Measurements from ENCODE around the gene ALG8.
"Not testable (repeated sequence)": the region's sequence is repeated elsewhere in the genome, so short reads cannot be mapped to it uniquely, and the experiment has no call there.

Gene ALG8

DNA sequence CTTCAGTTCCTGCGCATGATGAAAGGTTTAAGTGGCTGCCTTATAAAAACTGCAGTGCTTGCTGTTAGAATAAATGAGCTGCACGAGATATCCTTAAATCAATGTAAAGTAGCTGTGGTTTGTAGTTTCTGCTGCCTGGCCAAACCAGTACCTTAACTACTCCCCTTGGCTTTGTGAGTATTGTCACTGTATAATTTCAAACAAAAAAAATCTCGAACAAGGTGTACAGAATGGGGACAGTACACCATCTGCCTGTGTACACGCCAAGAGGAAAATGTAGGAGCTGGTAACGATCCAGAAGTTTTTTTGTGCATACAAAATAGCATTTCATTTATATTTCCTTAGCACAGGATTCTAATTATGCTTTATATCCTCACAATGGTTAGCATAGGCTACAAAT is 39.2 kb downstream of the ALG8 start:
- no peak for DNase-seq

DNA sequence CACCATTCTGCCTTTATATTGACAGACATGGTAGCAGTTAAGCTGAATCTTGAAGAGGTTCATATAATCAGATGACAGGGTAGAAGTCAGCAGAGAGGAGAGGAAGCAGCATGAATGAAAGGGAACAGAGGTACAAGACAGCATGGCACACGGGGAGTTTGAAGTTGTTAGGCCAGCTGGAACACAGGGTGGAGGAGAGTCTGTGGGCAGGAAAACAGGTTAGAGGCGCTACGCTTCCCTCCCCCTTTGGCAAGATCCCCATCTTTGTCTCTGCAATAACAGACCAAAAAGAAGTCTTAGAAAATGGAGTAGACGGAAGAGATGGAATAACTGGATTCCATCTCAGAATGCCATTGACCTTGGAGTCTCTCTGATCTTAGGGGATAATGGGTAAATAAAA is 39.8 kb downstream of the ALG8 start:
- no peak for DNase-seq

DNA sequence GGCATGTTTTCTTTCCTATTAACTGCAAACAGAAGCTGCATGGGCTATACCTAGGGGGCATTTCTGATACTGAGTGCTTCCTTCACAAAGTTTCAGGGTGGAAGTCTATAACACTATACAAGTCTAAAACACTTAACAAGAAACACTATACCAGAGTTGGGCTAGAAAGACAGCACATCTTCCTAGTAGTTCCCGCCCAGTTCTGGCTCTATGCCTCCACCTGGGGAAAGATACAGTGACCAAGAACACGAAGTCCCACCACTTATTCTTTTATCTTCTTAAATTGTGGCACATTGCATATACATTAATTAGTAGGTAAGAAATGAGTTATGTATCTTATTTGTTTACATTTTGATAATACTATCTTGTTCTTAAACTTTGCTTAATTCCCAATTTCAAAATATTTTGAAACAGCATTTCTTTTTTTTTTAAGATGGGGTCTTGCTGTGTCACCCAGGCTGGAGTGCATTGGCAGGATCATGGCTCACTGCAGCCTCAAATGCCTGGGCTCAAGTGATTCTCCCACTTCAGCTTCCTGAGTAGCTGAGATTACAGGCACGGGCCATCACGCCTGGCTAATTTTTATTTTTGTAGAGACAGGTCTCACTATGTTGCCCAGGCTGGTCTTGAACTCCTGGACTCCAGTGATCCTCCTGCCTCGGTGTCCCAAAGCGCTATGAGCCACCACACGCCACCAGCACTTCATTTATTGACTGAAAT is 41.6 kb downstream of the ALG8 start:
- no peak for DNase-seq

DNA sequence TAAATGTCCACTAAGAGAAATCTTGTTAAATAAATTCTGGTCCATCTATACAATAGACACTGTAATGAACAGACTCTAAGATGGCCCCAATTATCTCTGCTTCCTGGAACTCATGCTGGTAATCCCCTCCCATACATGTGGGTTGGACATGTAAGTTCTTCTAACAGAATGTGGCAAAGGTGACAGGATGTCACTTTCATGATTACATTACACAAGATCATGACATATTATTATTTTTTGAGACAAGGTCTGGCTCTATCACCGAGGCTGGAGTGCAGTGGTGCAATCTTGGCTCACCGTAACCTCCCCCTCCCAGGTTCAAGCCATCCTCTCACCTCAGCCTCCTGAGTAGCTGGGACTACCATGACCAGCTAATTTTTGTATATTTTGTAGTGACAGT is 45.2 kb downstream of the ALG8 start:
- DNase-seq: peak in 2 of 4 experiments; percentile 7 to 26

DNA sequence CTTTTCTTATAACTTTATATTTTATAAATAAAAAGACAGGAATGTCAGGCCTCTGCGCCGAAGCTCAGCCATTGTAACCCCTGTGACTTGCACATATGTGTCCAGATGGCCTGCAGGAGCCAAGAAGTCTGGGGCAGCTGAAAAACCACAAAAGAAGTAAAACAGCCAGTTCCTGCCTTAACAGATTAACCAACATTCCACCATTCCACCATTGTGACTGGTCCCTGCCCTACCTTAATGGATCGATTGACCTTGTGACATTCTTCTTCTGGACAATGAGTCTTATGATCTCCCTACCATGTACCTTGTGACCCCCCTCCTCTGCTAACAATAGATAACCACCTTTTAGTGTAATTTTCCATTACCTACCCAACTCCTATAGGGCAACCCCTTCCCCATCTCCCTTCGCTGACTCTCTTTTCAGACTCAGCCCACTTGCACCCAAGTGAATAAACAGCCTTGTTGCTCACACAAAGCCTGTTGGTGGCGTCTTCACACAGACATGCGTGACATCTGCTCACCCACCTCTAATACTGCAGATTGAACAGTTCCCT is 52.8 kb downstream of the ALG8 start:
- not testable (repeated sequence) for DNase-seq

DNA sequence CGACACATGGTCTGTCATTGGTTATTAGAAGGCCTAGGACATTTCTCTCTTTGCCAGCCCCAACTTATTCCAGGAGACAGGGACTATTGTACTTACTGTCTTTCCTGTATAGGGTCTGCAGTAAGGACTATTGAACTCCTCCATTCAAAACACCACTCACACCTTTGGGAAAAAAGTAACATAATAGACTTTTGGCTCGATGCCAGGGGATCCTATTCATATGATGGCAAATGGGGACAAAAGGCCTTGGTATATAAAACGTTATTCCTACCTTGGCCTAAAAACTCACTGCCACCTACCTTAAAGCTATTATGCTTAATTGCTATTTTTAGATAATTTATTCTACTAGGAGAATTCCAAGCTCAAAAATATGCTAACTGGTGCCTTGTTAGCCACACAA is 53.5 kb downstream of the ALG8 start:
- DNase-seq: no peak

DNA sequence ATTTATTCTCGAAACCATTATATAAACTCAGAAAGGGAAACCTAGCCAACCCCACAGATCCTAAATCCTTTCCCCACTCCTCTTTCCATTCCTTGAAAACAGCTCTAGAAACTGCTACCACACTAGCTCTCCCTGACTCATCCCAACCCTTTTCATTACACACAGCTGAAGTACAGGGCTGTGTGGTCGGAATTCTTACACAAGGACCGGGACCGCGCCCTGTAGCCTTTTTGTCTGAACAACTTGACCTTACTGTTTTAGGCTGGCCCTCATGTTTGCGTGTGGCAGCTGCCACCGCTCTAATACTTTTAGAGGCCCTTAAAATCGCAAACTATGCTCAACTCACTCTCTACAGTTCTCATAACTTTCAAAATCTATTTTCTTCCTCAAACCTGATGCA is 54.9 kb downstream of the ALG8 start:
- not testable (repeated sequence) for DNase-seq

DNA sequence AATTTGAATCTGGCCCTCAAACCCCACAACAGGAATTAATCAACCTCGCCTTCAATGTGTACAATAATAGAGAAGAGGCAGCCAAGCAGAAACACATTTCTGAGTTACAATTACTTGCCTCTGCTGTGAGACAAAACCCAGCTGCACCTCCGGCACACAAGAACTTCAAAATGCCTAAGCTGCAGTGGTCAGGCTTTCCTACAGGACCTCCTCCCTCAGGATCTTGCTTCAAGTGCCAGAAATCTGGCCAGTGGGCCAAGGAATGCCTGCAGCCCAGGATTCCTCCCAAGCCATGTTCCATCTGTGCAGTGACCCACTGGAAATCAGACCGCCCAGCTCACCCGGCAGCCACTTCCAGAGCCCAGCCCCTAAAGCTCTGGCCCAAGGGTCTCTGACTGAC is 56.4 kb downstream of the ALG8 start:
- DNase-seq: no peak

DNA sequence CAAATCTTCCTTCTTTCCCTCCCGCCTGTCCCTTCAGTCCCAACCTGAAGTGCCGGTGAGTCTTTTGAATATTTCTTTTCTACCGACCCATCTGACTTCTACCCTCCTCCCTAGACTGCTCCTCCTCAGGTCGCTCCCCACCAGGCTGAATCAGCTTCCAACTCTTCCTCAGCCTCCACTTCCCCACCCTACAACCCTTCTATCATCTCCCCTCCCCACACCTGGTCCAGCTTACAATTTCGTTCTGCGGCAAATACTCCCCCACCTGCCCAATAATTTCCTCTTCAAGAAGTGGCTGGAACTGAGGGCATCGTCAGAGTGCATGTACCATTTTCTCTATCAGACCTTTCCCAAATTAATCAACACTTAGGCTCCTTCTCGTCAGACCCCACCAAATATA is 57.3 kb downstream of the ALG8 start:
- no peak for DNase-seq

DNA sequence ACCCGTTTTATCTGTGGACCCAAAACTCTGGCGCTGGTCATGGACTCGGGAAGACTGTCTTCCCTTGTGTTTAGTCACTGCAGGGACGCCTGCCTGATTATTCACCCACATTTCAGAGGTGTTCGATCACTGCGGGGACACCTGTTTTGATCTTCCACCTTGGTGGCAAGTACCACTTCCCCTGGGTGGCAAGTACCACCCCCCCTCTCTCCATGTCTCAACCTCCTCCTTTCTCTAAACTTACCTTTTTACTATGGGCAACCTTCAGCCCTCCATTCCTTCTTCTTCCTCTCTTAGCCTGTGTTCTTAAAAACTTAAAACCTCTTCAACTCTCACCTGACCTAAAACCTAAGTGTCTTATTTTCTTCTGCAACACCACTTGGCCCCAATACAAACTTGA is 57.8 kb downstream of the ALG8 start:
- DNase-seq: no peak

DNA sequence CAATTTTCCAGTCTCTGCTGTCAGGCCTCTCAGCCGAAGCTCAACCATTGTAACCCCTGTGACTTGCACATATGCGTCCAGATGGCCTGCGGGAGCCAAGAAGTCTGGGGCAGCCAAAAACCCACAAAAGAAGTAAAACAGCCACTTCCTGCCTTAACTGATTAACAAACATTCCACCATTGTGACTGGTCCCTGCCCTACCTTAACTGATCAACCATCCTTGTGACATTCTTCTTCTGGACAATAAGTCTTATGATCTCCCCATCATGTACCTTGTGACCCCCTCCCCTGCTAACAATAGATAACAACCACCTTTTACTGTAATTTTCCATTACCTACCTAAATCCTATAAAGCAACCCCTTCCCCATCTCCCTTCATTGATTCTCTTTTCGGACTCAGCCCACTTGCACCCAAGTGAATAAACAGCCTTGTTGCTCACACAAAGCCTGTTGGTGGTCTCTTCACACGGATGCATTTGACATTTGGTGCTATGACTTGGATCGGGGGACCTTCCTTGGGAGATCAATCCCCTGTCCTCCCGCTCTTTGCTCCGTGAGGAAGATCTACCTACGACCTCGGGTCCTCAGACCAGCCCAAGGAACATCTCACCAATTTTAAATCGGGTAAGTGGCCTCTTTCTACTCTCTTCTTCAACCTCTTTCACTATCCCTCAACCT is 58.5 kb downstream of the ALG8 start:
- no peak for DNase-seq

DNA sequence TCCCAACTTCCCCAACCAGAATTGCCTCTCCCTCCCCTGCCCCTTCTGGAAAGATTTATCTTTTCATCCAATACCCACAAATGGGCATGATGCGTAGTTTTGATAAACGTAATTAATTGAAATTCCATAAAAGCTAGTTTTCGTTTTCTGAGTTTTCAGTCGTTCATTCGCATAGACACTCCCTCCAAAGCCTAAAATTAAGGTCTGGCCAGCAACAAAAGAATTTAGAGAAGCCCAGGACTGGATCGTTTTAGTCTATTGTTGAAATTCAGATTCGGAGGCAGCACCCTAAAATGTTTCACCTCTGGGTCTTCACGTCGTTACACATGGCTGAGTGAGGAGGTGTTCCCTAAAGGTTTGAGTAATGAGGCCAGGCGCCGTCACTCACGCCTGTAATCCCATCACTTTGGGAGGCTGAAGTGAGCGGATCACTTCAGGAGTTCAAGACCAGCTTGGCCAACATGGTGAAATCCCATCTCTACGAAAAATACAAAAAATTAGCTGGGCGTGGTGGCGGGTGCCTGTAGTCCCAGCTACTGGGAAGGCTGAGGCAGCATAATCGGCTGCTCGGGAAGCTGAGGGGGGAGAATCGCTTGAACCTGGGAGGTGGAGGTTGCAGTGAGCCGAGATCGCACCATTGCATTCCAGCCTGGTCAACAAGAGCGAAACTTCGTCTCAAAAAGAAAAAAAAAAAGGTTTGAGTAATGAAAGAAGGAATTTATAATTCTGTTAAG is 59.2 kb downstream of the ALG8 start:
- peak in 1 of 4 experiments; percentile 10 for DNase-seq

DNA sequence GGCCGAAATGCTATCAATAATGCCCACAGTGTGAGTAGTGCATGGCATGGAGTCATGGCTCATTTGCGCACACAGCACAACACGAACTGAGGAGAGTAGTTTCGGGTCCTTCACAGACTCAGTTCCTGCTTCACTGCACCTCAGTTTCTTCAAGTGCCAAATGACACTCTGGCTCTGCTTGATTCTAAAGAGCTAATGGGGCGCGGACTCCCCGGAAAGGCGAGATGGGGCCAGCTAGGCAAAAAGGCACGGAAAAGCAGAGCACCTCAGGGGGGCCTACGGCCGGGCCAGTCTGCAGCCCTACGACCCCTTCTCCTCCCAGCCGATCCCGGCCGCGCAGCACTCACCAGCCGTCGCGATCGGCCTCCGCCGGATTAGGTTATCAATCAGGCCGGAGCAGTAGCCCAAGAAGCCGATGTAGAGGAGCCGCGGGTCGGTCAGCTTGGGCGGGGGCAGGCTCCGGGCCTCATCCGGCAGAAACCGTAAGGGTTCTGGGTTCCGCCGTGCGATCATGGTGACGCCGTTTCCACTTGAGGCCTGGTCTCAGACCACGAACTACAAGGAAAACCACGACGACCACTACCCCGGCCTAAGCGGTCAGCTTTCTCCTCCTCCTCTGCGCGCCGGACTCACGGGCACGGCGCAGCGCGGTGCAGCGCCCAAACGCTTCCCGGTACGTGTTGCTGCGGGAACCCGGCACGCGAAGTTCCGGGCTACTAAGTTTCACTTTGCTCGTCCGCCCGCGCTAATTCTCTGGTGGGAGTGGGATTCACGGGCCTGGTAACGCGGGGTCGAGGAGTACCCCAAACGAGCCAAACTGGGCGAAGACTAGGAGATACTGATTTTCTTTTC is 60.0 kb downstream of the ALG8 start, which contains the start of gene NDUFC2:
TSS of gene NDUFC2 (minus strand) at position 631 of the 852 bp plus-strand sequence. CDS start at position 513, 118 bp downstream.
- DNase-seq: peak; percentile 84 to 93 (median 88)

DNA sequence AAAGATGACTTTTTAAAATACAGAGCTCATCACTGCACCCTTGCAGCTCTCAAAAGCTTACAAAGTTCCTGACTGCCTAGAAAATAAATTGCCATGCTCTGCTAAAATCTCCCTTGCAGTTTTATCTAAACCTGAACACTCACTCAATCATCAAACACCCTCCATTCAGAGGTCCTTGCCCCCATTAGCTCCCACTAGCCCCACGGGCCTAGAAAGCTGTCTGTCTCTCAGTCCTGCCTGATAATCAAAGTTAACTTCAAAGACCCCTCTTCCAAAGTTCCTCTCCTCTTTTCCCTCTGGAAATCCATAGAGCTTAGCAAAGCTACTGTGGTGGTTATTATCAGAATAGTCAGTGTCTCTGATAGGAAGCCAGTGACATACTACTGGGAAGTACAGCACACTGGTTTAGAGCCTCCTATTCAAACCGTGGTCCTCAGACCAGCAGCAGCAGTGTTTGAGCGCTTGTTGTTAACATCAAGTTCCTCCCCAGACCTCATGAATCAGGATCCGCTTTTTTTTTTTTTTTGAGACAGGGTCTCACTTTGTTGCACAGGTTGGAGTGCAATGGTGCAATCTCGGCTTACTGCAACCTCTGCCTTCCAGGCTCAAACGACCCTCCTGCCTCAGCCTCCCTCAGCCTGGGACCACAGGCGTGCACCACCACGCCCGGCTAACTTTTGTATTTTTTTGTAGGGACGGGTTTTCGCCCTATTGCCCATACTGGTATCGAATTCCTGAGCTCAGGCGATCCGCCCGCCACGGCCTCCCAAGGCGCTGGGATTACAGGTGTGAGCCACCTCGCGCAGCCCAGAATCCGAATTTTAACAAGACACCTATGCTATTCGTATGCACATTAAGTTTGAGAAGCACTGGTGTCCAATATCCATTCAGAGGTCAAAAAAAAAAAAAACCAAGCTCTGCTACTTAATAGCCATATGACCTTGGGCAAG is 60.9 kb downstream of the ALG8 start:
- peak; percentile 32 to 53 (median 48) for DNase-seq

DNA sequence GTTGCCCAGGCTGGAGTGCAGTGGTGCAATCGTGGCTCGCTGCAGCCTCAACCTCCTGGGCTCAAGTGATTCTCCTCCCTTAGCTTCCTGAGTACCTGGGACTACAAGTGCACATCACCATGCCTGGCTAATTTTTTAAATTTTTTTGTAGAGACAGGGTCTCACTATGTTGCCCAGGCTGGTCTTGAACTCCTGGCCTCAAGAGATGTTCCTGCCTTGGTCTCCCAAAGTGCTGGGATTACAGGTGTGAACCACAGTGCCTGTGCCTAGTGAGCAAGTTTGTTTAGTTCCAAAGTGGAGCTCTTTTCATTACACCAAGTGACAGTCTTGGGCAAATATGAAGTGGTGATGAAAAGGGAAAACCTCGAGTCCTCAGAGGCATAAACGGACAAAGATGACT is 61.8 kb downstream of the ALG8 start:
- DNase-seq: not testable (repeated sequence)

DNA sequence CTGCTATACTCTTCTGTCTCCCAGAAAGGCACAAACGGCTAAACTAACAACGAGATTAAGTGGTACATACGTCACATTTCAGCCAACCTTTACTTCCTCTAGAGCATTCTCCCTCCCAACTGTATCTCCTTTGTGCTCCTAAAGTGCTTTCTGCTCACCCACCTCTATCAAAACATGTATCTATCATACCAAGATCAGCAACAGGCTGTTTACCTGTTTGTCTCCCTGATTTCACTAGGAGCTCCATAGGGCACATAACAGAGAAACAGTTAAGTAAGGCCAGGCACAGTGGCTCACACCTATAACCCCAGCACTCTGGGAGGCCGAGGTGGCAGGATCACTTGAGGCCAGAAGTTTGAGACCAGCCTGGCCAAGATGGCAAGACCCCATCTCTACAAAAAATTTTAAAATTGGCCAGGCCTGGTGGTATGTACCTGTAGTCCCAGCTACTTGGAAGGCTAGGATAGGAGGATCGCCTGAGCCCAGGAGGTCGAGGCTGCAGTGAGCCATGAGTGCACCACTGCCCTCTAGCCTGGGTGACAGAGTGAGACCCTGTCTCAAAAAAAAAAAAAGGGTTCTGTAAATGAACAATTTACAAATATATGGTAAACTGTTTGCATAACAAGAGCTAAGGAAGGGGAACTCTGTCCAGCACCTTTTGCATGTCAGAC is 62.6 kb downstream of the ALG8 start:
- no peak for DNase-seq

DNA sequence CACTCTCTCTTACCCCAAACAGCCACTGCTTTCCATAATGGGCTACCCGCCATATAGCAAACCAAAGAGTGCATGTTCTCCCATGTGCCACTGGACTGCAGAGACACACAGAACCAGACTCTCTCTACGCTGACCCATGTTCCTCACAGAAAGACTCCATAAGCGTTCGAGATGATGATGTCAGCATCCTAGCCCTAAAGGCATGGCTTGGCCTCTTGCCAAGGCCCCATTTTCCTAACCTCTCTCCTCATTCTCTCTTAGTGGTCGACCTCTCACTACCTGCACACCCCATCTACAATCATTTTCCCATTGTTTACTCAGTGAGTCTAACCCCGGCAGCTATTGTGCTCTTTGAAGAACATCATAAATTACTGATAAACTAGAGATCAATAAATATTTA is 64.7 kb downstream of the ALG8 start:
- DNase-seq: no peak

DNA sequence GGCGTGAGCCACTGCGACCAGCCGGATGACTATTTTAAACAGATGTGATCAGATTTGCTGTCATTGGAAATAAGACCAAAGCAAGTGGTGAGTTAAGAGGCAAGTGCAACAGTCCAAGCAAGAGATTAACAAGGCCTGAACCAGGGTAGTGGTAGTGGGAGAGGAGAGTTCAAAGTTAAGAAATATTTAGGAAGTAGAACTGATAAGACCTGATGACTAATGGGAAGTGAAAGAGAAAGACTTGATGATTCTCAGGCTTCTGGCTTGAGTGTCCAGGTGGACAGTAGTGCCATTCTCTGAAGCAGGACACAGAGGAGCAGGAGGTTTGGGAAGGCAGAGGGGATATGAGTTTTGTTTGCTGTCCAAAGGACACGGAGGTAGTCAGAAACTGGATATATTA is 67.0 kb downstream of the ALG8 start:
- no peak for DNase-seq

DNA sequence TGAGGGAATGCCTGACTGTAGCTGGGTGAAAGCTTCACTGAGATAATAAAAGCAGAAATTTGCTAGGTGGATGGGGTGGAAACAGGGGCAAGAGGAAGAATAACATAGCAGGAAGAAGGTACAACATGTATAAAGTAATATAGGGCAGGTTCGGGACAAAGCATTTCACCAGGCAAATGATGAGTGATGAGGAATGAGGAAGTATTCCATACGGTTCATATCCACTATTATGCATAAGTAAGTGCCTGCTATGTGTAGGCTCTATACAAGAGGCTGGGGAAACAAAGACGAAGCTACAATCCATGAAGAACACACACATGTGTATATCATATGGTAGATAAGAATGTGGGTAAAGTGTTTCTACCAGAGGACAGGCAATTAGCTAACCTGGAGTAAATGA is 67.7 kb downstream of the ALG8 start:
- DNase-seq: no peak

DNA sequence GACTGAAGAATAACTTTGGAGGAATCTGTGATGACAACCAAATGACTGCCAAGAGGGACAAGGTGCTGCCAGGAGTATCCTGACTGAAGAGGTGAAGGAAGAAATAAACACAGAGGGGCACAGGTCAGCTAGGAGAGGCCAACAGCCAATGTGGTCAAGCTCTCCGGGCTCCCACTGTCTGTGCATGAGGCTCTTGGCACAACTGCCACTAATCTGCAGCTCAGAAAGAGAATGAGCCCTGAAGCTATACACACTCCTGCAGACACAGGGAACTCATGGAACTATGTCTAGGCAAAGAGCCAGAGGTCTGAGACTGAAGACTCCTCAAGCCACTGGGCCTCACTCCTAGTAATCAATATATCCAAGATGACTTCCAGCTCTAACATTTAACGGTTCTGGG is 68.8 kb downstream of the ALG8 start:
- DNase-seq: no peak

DNA sequence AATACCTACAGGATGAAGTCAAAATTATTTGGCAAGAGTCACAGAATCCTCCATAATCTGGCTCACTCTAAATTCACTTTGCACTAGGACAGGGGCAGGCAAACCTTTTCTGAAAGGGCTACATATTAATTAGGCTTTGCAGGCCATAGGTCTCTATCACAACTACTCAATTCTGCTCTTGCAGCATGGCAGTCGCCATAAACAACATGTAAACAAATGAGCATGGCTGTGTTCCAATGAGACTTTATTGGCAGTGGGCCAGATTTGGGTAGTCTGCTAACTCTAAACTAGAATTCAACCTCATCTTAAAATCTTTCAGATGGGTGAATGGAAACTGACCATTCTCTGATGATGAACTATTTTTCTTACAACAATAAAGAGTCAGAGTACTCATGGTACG is 70.0 kb downstream of the ALG8 start:
- DNase-seq: no peak
